GM19239 (cell line): ENCODE data around the gene FOXG1.

Source experiments
- DNase-seq: peaks from one replicate; pipeline ENCODE4 v3.0.0; 2011; ENCODE audit warnings: low spot score; ENCODE audit not compliant: insufficient read length
- FAIRE-seq: peaks from 2 replicates; lab custom pipeline; 2011; peaks lifted over from hg19 to GRCh38; lab: Jason Lieb, UNC

The FOXG1 gene

DNA sequence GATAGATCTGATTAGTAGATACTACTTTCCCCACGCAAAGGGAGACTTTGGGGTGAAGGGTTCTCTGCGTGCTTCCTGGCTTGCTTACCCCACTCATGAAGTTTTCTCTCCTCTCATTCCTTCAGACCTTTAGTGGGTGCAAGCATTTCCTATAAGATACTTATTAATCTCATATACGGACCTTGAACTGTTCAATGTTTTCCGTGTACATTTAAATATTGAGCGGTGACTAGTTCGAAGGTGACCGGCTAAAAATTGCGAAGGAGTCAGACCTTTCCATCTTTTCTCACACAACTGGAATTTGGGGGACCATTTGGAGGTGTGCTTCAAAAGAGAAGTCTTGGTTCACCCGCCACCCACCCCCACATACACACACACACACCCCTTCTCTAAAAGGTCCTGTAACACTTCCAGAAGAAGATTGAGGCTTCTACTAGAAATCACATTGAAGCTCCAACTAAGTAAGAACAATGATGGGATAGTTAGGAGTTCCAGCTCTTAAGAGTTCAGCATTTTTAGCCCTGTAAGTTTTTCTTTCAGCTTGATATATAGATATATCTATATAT, 6.1 kb upstream of the FOXG1 start:
- FAIRE-seq, result no peak
- no peak for DNase-seq

DNA sequence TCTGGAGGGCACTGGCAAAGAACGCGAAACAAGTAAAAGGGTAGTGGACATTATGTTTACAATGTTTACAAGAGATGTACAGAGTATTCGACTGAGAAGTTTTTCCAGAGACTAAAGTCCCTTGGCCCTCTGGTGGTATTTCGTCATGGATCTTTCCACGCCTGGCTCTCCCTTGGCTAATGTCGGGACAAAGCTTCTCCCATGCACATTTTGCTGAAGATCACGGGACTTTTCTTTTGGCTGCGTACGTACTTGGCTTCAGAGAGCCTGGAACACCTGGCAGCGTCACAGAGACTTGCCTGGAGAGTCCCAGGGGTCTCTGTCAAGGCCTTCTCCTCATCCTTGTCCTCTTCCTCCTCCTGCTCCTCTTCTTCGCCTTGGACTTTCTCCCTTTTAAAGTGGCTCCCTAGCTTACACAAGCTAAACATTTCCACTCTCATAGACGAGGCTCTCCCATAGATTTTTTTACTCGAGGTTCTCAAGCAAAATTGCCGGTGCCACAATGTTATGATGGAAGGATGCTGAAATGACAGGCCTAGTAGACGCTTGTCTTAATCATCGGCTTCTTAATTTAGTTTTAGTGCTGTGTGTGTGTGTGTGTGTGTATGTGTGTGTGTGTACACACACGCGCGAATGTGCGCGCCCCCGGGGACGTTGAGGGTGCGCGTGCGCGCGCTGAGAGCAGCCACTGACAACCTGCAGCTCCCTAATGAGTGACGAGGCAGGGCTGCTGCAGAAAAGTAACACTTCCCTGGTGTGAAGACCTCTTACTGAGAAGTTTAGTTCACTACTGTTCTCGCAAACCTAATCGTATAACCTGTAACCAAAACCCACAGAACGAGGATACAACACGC, 4.9 kb upstream of the FOXG1 start:
- DNase-seq, result no peak
- FAIRE-seq, result no peak

DNA sequence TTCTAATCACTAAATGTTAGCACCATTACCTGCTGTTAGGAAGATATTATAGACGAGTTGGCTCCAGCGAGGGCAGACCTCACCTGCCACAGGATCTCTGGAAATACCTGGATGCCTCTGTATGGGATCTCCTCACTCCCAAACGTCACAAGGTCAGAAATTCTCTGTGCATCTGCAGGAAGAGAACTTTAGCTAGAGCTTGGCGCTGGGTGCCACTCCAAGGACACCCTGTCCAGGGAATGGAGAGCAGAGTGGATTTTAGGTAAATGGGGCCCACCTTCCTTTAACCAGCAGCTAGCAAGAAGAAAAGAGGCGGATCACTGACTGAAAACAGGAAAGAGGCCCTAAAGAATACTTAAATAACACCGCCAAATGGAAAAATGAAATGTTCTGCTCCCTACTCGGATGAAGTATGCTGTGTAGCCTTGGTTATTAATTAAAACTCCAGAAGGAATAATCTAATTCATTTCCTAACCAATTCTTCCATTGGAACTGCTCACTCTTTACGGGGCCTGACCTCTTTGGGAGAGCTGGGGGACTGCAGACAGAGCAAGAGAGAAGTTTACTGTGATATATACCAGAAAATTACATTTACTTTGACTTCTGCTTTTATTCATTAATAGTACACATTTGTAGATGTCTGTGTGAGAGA, 4.2 kb upstream of the FOXG1 start:
- FAIRE-seq (no peak), DNase-seq (no peak)

DNA sequence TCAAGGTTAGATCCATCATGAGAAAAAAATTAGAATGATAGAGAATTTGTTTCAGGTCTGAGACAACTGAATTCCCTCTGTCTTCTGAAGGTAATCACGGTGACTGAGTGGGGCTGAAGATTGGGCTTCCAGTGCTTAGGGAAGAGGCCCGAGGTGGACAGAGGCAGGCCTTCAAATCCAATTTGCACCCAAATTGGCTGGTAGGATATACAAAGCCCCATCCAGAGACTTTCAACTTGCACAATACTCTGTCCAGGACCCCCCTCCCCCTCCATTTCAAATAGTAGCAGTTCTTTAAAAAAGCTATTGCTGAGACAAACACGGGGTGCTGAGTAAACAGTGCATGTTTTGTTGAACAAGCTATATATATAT, 3.6 kb upstream of the FOXG1 start:
- DNase-seq, result no peak
- FAIRE-seq, result no peak

DNA sequence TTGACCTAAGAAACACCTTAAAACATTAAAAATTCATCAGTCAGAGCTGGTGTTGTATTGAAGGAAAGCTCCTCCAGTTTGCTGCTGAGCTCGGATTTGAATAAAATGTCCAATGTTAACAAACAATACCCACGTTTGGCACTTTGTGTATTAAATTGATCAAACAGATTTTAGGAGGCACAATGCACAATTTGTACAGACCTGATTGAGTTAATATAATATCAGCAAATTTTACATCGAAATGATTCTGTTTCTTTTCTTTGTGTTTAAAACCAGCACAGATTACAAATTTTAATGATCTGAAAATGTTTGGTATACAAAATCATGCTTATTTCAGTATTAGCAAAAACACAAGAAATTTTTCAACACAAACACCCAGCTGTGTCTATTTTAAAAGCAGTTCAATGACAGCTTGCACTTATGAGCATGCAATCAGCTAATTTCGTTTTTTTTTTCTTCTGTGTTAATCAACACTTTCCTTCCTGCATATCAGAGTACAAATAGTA, 2.8 kb upstream of the FOXG1 start:
- FAIRE-seq, result no peak

DNA sequence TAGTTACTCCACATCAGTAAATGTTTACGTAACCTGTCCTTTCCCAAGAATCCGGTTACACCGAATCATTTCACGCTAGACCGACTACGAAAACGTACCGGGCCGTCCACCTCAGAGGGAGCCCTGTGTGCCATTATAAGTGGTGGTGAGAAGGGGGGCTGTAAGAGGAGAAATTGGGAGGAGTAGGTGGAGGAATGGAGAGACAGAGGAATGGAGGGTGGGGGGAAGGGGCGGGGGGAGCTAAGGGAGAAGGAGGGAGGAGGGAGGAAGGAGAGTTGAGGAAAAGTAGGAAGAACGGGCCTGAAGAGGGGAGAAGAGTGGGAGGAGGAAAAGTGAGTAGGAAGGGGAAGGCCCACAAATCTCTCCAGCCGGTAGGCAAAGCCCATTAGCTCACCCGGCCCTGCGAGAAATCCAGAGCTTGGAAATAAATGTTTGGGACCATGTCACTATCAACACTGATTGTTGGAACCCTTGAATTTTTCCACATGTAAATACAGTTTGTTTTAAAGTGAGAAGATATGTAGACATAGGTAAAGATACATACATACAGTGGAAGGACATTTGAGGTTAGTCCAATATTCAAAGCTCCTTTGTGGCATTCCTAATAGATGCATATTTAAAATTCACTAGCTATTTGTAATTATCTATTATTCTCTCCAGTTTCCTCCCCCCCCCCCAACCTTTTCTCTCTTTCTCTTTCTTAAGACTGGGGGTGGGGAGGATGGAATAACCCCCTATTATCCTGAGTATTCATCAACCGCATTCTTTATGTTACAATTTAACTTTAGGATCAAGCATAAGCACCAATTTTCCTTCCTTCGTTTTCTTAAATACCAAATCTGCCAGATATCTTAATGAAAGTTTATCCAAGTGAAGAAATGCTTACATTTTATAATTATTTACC, 2.1 kb upstream of the FOXG1 start:
- FAIRE-seq (no peak), DNase-seq (no peak)

More for the DNA sequence above, 2.8 kb upstream of the FOXG1 start:
- DNase-seq, result no peak

DNA sequence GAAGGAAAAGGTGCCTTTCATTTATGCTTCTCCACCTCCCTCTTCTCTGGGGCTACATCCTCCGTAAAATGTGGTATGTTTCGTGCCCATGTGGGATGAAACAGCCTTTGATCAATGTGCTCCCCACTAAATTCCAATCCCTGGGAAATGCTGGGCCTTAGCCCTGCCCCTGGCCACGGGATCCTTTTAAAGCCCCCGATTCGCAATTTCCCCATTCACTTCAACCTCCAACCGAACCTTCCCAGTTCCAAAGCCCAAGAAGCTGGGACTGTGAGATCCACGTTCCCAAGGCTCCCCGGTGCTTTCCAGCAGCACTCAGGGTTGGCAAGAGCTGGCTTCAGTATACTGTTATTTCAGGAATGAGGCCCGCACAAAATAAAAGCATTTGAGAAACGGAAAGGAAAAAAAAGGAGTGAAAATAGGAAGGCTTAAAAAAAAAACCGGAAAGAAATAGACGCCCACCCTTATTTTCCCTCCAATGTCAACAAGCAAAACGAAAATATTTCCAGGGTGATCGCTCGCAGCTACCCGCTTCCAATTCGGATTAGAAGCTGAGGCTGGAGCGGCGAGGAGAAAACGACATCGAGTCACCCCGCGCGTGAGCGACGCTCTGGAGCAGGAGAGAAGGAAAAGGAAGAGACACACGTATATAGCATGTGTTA, 1.3 kb upstream of the FOXG1 start:
- FAIRE-seq, result no peak
- no peak for DNase-seq

DNA sequence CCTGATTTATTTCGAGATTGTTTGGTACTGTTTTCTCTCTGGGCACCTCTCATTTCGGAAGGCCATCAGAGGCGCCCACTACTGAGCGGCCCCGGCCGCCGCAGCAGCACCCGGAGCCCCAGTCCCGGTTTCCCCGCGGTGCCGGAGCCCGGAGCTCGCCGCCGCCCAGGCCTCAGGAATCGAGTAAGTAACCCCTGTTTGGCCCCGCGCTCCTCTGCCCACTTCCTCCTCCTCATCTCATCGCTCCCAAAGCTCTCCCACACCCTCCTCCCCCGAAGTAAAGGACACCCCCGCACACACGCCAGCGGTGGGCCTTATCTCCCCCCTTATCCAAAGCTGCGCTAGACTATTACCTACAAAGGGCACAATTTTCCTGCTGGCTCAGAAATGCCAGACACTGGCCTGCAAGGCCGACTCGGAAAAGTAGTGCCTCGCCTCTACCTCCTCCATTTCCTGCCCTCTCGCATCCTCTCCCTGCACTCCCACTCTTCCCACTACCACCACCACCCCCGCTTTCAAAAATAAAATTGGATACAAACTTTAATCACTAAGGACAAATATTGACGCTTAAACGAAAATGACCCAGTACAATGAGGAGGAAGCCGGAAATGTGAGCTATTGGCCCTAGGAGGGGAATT, 637 bp upstream of the FOXG1 start:
- FAIRE-seq, result no peak
- no peak for DNase-seq

DNA sequence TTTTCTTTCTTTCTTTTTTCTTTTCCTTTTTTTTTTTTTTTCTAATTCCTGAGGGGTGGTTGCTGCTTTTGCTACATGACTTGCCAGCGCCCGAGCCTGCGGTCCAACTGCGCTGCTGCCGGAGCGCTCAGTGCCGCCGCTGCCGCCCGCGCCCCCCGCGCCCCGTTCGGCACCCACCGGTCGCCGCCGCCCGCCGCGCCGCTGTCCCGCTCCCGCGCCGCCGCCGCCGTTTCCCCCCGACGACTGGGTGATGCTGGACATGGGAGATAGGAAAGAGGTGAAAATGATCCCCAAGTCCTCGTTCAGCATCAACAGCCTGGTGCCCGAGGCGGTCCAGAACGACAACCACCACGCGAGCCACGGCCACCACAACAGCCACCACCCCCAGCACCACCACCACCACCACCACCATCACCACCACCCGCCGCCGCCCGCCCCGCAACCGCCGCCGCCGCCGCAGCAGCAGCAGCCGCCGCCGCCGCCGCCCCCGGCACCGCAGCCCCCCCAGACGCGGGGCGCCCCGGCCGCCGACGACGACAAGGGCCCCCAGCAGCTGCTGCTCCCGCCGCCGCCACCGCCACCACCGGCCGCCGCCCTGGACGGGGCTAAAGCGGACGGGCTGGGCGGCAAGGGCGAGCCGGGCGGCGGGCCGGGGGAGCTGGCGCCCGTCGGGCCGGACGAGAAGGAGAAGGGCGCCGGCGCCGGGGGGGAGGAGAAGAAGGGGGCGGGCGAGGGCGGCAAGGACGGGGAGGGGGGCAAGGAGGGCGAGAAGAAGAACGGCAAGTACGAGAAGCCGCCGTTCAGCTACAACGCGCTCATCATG, 654 bp downstream of the FOXG1 start:
- no peak for FAIRE-seq
- no peak for DNase-seq

DNA sequence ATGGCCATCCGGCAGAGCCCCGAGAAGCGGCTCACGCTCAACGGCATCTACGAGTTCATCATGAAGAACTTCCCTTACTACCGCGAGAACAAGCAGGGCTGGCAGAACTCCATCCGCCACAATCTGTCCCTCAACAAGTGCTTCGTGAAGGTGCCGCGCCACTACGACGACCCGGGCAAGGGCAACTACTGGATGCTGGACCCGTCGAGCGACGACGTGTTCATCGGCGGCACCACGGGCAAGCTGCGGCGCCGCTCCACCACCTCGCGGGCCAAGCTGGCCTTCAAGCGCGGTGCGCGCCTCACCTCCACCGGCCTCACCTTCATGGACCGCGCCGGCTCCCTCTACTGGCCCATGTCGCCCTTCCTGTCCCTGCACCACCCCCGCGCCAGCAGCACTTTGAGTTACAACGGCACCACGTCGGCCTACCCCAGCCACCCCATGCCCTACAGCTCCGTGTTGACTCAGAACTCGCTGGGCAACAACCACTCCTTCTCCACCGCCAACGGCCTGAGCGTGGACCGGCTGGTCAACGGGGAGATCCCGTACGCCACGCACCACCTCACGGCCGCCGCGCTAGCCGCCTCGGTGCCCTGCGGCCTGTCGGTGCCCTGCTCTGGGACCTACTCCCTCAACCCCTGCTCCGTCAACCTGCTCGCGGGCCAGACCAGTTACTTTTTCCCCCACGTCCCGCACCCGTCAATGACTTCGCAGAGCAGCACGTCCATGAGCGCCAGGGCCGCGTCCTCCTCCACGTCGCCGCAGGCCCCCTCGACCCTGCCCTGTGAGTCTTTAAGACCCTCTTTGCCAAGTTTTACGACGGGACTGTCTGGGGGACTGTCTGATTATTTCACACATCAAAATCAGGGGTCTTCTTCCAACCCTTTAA, 1.5 kb downstream of the FOXG1 start:
- DNase-seq (no peak), FAIRE-seq (no peak)

DNA sequence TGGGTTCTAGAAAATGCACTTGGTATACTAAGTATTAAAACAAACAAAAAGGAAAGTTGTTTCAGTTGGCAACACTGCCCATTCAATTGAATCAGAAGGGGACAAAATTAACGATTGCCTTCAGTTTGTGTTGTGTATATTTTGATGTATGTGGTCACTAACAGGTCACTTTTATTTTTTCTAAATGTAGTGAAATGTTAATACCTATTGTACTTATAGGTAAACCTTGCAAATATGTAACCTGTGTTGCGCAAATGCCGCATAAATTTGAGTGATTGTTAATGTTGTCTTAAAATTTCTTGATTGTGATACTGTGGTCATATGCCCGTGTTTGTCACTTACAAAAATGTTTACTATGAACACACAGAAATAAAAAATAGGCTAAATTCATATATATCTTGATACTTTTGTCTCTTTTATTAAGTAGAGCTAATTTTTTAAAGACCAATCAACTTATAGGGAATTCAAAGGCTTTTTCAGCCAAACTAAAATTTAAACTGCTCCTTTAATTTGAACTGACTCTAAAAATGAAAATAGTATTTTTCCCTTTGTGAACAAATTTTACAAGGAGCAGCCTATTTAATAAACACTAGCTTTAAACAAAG, 2.8 kb downstream of the FOXG1 start:
- FAIRE-seq (no peak), DNase-seq (no peak)

DNA sequence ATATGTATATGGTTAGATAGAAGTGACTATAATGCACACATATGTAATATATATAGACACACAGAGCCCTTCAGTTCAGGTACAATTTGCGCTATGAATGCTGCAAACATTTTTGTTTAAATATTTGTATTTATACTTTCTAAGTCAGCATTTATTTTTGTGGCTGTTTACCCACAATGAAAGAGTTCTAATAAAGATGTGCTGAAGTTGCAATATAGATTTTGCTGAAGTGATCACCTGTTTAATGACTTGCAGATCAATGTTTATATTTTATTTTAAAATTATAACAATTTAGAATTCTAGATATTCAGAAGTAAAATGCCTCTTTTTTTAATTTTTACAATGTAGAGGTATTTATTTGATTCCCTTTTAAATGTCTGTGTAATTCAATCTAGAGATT, 3.5 kb downstream of the FOXG1 start:
- no peak for DNase-seq
- no peak for FAIRE-seq

DNA sequence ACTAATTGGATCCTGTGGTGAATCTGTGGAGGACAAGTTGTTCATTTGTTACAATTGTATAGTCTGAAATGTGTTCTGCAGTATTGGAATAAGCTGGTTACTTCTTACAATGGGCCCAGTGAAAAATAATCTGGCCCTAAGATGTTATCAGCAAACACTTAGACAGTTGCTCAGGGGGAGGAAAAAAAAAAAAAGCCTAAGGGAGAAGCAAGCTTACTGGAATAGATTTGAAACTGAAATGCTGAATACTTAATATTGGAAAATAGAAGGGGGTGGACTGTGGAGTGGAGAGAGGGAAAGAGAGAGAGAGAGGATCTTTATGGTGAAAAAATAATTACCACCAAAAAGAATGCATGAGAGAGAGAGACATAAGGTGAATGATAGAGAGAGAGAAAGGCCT, 4.0 kb downstream of the FOXG1 start:
- FAIRE-seq, result no peak
- DNase-seq, result no peak

DNA sequence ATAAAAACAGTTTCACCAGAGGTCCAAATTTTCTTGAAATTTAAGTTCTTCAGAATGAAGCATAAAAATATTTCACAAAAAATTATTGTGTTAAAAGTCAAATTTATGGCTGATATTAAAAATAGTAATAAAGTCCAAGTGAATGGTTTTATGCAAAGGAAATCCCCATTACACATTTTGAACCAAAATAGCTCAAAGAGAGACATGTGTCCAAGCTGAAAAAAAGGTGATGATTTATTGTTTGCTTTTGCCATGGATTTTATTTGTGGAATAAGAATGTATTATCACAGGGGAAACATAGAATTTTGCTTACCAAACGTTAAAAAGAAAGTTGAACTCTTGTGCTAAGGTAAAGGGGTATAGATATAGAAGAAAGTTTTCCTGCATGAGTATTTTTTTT, 4.6 kb downstream of the FOXG1 start:
- no peak for DNase-seq
- FAIRE-seq, result no peak

DNA sequence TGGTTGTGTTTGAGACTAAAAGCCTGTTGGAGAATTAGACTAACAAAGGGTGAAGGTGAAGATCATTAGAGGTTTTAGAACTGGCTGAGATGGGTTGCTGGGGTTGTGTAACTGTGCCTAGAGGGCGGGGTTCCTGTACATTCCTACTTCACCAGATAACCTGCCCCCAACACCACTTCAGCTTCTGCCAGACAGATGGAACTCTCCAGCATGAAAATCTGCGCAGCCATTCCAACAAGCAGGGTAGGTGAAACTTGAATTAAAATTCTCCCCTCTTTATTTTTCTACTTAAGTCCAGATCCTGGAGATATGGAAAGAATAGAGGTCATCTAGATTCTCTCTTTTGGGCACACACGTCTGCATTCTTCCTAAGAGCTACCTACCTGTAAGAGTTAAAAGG, 6.0 kb downstream of the FOXG1 start:
- FAIRE-seq, result no peak
- no peak for DNase-seq

DNA sequence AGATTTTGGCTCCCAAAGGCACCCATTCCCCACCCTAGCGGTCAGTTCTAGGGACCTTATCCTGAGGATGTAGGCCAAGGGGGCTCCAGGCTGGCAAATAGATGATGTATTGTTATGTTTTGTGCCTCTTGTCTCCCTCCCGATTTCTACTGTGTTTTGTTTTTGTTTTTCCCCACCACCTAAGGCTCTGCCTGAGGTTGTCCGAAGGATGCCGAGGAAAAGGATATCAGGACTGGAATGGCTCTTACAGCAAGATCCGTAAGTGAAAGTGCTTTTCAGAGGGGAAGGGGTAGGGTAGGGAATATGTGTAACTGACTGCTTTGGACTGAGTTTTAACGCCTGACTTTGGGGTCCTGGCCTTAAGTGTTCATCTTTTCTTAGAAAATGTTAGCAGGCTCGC, 6.6 kb downstream of the FOXG1 start:
- FAIRE-seq, result no peak

More for the DNA sequence above, 6.6 kb downstream of the FOXG1 start:
- no peak for DNase-seq
